HT-29 (cell line): ENCODE results near the gene COL23A1. TPM values are rescaled to one million over a fixed set of nuclear protein-coding genes. Genes with fewer than 3 reads are reported as not detected.
"Not testable (repeated sequence)": the region's sequence is repeated elsewhere in the genome, so short reads cannot be mapped to it uniquely, and the experiment has no call there.

Source experiments
- DNase-seq: peaks from one replicate; pipeline ENCODE4 v3.0.0-alpha.2; 2015; ENCODE audit warnings: low spot score
- total RNA-seq: library from RNA; depleted of rRNA; stranded (reverse); fragments of >200 nt; shearing (Covaris generic); gene quantifications from 2 replicates; pipeline ENCODE4 v1.2.3, GENCODE V29; 2014

COL23A1 gene
- total RNA-seq, 1 experiment from 2014 or later = not detected

- no peak for DNase-seq
These were observed 79.0 kb downstream of the COL23A1 start for GRCh38 chr5:178511172-178511571.

- DNase-seq = no peak
These were observed 80.6 kb downstream of the COL23A1 start for GRCh38 chr5:178509491-178510057.

- DNase-seq = no peak
These were observed 82.9 kb downstream of the COL23A1 start for GRCh38 chr5:178507151-178507932.

GRCh38 chr5:178505639-178506407, 84.4 kb downstream of the COL23A1 start:
- no peak for DNase-seq

GRCh38 chr5:178504340-178504960, 85.7 kb downstream of the COL23A1 start:
- DNase-seq = no peak

GRCh38 chr5:178502401-178503100, 87.6 kb downstream of the COL23A1 start:
- no peak for DNase-seq

- DNase-seq = no peak
These were observed 90.8 kb downstream of the COL23A1 start for GRCh38 chr5:178499352-178499751.

GRCh38 chr5:178496642-178497041, 93.6 kb downstream of the COL23A1 start:
- no peak for DNase-seq

GRCh38 chr5:178496214-178496613, 94.0 kb downstream of the COL23A1 start:
- no peak for DNase-seq

- DNase-seq = no peak
These were observed 94.5 kb downstream of the COL23A1 start for GRCh38 chr5:178495706-178496105.

- no peak for DNase-seq
These were observed 97.9 kb downstream of the COL23A1 start for GRCh38 chr5:178492278-178492677.

- DNase-seq = no peak
These were observed 99.1 kb downstream of the COL23A1 start for GRCh38 chr5:178490935-178491652.

GRCh38 chr5:178489271-178489976, 100.8 kb downstream of the COL23A1 start:
- DNase-seq = no peak

- DNase-seq = no peak
These were observed 101.5 kb downstream of the COL23A1 start for GRCh38 chr5:178488696-178489095.

- no peak for DNase-seq
These were observed 102.1 kb downstream of the COL23A1 start for GRCh38 chr5:178487911-178488600.

GRCh38 chr5:178486878-178487512, 103.2 kb downstream of the COL23A1 start:
- DNase-seq = not testable (repeated sequence)

GRCh38 chr5:178486239-178486641, 104.0 kb downstream of the COL23A1 start:
- DNase-seq = no peak

- no peak for DNase-seq
These were observed 106.6 kb downstream of the COL23A1 start for GRCh38 chr5:178483620-178484019.

GRCh38 chr5:178479261-178479660, 110.9 kb downstream of the COL23A1 start:
- no peak for DNase-seq
